ENCODE data around the gene ADORA2A.

ADORA2A gene

GRCh38 chr22:24433828-24434470 lies 6.5 kb downstream of the ADORA2A start:
- no peak for DNase-seq

GRCh38 chr22:24434471-24435322 lies 7.3 kb downstream of the ADORA2A start:
- no peak for DNase-seq

GRCh38 chr22:24435323-24435645 lies 7.9 kb downstream of the ADORA2A start:
- DNase-seq, result no peak

GRCh38 chr22:24435861-24436371 lies 8.5 kb downstream of the ADORA2A start:
- no peak for DNase-seq

- DNase-seq, result no peak
Observed at GRCh38 chr22:24436553-24436952, 9.2 kb downstream of the ADORA2A start.

- DNase-seq, result no peak
Observed at GRCh38 chr22:24437091-24437490, 9.7 kb downstream of the ADORA2A start.

- no peak for DNase-seq
Observed at GRCh38 chr22:24437741-24438328, 10.4 kb downstream of the ADORA2A start.

- DNase-seq, result no peak
Observed at GRCh38 chr22:24440270-24440717, 12.9 kb downstream of the ADORA2A start.

- DNase-seq, result no peak
Observed at GRCh38 chr22:24440718-24441405, 13.5 kb downstream of the ADORA2A start.

- no peak for DNase-seq
Observed at GRCh38 chr22:24441406-24442351, 14.3 kb downstream of the ADORA2A start.

- no peak for DNase-seq
Observed at GRCh38 chr22:24442352-24442744, 14.9 kb downstream of the ADORA2A start.

GRCh38 chr22:24443668-24444067 lies 16.3 kb downstream of the ADORA2A start:
- no peak for DNase-seq

GRCh38 chr22:24444251-24444650 lies 16.9 kb downstream of the ADORA2A start:
- no peak for DNase-seq

GRCh38 chr22:24444729-24445466 lies 17.5 kb downstream of the ADORA2A start:
- DNase-seq, result no peak

GRCh38 chr22:24445481-24446259 lies 18.3 kb downstream of the ADORA2A start:
- DNase-seq, result no peak

GRCh38 chr22:24446260-24446611 lies 18.8 kb downstream of the ADORA2A start:
- no peak for DNase-seq

GRCh38 chr22:24450610-24451009 lies 23.2 kb downstream of the ADORA2A start:
- no peak for DNase-seq

- DNase-seq, result no peak
Observed at GRCh38 chr22:24451162-24451561, 23.8 kb downstream of the ADORA2A start.

- no peak for DNase-seq
Observed at GRCh38 chr22:24453853-24454252, 26.5 kb downstream of the ADORA2A start.

GRCh38 chr22:24455039-24455438 lies 27.6 kb downstream of the ADORA2A start:
- no peak for DNase-seq
